Retinal pigment epithelial cell (primary cell): ENCODE results near the gene OR2A12.
"Not testable (repeated sequence)": the region's sequence is repeated elsewhere in the genome, so short reads cannot be mapped to it uniquely, and the experiment has no call there.

ENCODE experiments used
- DNase-seq: peaks from one replicate; pipeline ENCODE4 v3.0.0-alpha.2; 2010; ENCODE audit warnings: low read depth
- H3K4me3 ChIP-seq: 2 replicates; pipeline ENCODE4 v1.5.1; 2011; ENCODE audit warnings: mild to moderate bottlenecking, low read length, control low read depth, moderate library complexity
- CTCF ChIP-seq: conservative IDR thresholded peaks from 2 replicates; pipeline ENCODE4 v1.5.1; 2011; ENCODE audit warnings: low read depth, low read length, control low read depth, inconsistent platforms

The OR2A12 gene

GRCh38 chr7:144050093-144050492 lies 36.0 kb upstream of the OR2A12 start:
- H3K4me3 ChIP-seq: no peak overlapping the region
- peak; percentile 31 for DNase-seq
- no peak for TF ChIP-seq CTCF

- H3K4me3 ChIP-seq: not testable (repeated sequence)
Observed at GRCh38 chr7:144050884-144051283, 35.2 kb upstream of the OR2A12 start.

GRCh38 chr7:144057954-144058353 lies 28.1 kb upstream of the OR2A12 start:
- H3K4me3 ChIP-seq: no peak overlapping the region
- no peak for DNase-seq
- no peak for TF ChIP-seq CTCF

More at GRCh38 chr7:144050884-144051283, 35.2 kb upstream of the OR2A12 start:
- DNase-seq: not testable (repeated sequence)

GRCh38 chr7:144063710-144064109 lies 22.4 kb upstream of the OR2A12 start:
- peak; percentile 11 for TF ChIP-seq CTCF
- DNase-seq: no peak
- no peak overlapping the region for H3K4me3 ChIP-seq

- TF ChIP-seq CTCF: no peak
- no peak for DNase-seq
- H3K4me3 ChIP-seq: no peak within 1 kb of the TSS
Observed at GRCh38 chr7:144069511-144069910, 16.6 kb upstream of the OR2A12 start, which contains the start of gene OR2A25. Gene OR2A25, plus strand, starts transcription at chr7:144069811. Its CDS starts 4,409 bp downstream, at chr7:144074220.

GRCh38 chr7:144069953-144070352 lies 16.1 kb upstream of the OR2A12 start:
- H3K4me3 ChIP-seq: no peak overlapping the region
- TF ChIP-seq CTCF: no peak
- DNase-seq: no peak

GRCh38 chr7:144074374-144074773 lies 11.7 kb upstream of the OR2A12 start:
- H3K4me3 ChIP-seq: no peak overlapping the region
- TF ChIP-seq CTCF: no peak
- DNase-seq: no peak

GRCh38 chr7:144086730-144087129 lies 652 bp downstream of the OR2A12 start:
- no peak for TF ChIP-seq CTCF
- H3K4me3 ChIP-seq: no peak overlapping the region
- DNase-seq: no peak
